GM23338 (cell line): Measurements from ENCODE around the gene USP20. TPM values are rescaled to one million over a fixed set of nuclear protein-coding genes. Genes with fewer than 3 reads are reported as not detected.

Experiments used
- ATAC-seq: fragments of 200-7000 bp; cut with Tn5 transposase; 3 replicates; pipeline ENCODE4 v1.9.1; 2020
- DNase-seq: peaks from one replicate; pipeline ENCODE4 v3.0.0-alpha.2; 2015; ENCODE audit warnings: low spot score
- H2AFZ ChIP-seq: fragments of 200-600 bp; sonication (generic); 2 replicates; pipeline ENCODE4 v1.8.0; 2016; ENCODE audit warnings: antibody characterized with exemption, mild to moderate bottlenecking, moderate library complexity
- H3F3A ChIP-seq: fragments of 200-600 bp; sonication (generic); replicated peaks from 2 replicates; pipeline ENCODE4 v1.8.0; 2017; ENCODE audit warnings: antibody characterized with exemption, mixed run types, low read depth
- H3K27ac ChIP-seq: fragments of 200-600 bp; sonication (generic); 2 replicates; pipeline ENCODE4 v1.6.1; 2016; ENCODE audit warnings: low read depth
- H3K27me3 ChIP-seq: fragments of 200-600 bp; sonication (generic); 2 replicates; pipeline ENCODE4 v1.8.0; 2016; ENCODE audit warnings: mild to moderate bottlenecking, mixed run types, moderate library complexity; ENCODE audit not compliant: insufficient read depth
- H3K36me3 ChIP-seq: fragments of 200-600 bp; sonication (generic); 2 replicates; pipeline ENCODE4 v1.8.0; 2016; ENCODE audit warnings: mild to moderate bottlenecking; ENCODE audit not compliant: insufficient read depth
- H3K4me1 ChIP-seq: fragments of 200-600 bp; sonication (generic); 2 replicates; pipeline ENCODE4 v1.8.0; 2016; ENCODE audit warnings: mild to moderate bottlenecking, moderate library complexity; ENCODE audit not compliant: insufficient read depth
- H3K4me2 ChIP-seq: fragments of 200-600 bp; sonication (generic); 2 replicates; pipeline ENCODE4 v1.7.1; 2017; ENCODE audit warnings: mixed run types
- H3K4me3 ChIP-seq: fragments of 200-600 bp; sonication (generic); 2 replicates; pipeline ENCODE4 v1.6.1; 2016; ENCODE audit warnings: mixed run types
- H3K79me2 ChIP-seq: fragments of 200-600 bp; sonication (generic); replicated peaks from 2 replicates; pipeline ENCODE4 v1.8.0; 2017; ENCODE audit warnings: mild to moderate bottlenecking; ENCODE audit not compliant: insufficient read depth
- H3K9me2 ChIP-seq: fragments of 200-600 bp; sonication (generic); 2 replicates; pipeline ENCODE4 v1.8.0; 2017; ENCODE audit not compliant: insufficient read depth
- H4K20me1 ChIP-seq: fragments of 200-600 bp; sonication (generic); replicated peaks from 2 replicates; pipeline ENCODE4 v1.8.0; 2017; ENCODE audit warnings: mild to moderate bottlenecking; ENCODE audit not compliant: insufficient read depth
- H3K27ac Mint-ChIP-seq: 2 replicates; pipeline ENCODE4 v1.8.0; 2020; ENCODE audit warnings: inconsistent platforms, mild to moderate bottlenecking, moderate library complexity, mixed read lengths
- H3K27me3 Mint-ChIP-seq: 3 replicates; pipeline ENCODE4 v1.8.0; 2022; ENCODE audit warnings: low read depth, mild to moderate bottlenecking, moderate library complexity, mixed read lengths, inconsistent platforms; ENCODE audit not compliant: insufficient read depth, poor library complexity
- H3K36me3 Mint-ChIP-seq: 3 replicates; pipeline ENCODE4 v1.8.0; 2021; ENCODE audit warnings: low read depth, mild to moderate bottlenecking, inconsistent platforms, moderate library complexity, mixed read lengths
- H3K4me1 Mint-ChIP-seq: 3 replicates; pipeline ENCODE4 v1.8.0; 2020; ENCODE audit warnings: mild to moderate bottlenecking, inconsistent platforms, mixed read lengths
- H3K4me3 Mint-ChIP-seq: 3 replicates; pipeline ENCODE4 v1.8.0; 2021; ENCODE audit warnings: moderate library complexity, mild to moderate bottlenecking, inconsistent platforms, mixed read lengths
- H3K9me3 Mint-ChIP-seq: 3 replicates; pipeline ENCODE4 v1.8.0; 2020; ENCODE audit warnings: moderate library complexity, mild to moderate bottlenecking, inconsistent platforms, mixed read lengths
- CREB1 ChIP-seq: fragments of 250-450 bp; sonication (Bioruptor Pico); IDR thresholded peaks from 2 replicates; pipeline ENCODE4 v1.5.0; 2020; ENCODE audit warnings: low read depth, mild to moderate bottlenecking, moderate library complexity
- CTCF ChIP-seq, 2 experiments: fragments of 200-600 bp in 1 of 2; sonication (generic) in 1 of 2; conservative IDR thresholded peaks; 2 replicates each; pipeline versions ENCODE4 v1.5.1 to v1.6.1; 2016 to 2017; ENCODE audit warnings: antibody characterized with exemption in 2 of 2, low read depth in 2 of 2, mild to moderate bottlenecking in 2 of 2, moderate library complexity in 1 of 2
- EZH2 ChIP-seq: fragments of 200-600 bp; sonication (generic); IDR thresholded peaks from one replicate; pipeline ENCODE4 v1.8.0; 2017; ENCODE audit warnings: antibody characterized with exemption, mild to moderate bottlenecking, low read depth; ENCODE audit not compliant: unreplicated experiment
- EZH2phosphoT487 ChIP-seq: fragments of 200-600 bp; sonication (generic); IDR thresholded peaks from one replicate; pipeline ENCODE4 v1.8.1; 2018; ENCODE audit warnings: antibody characterized with exemption; ENCODE audit not compliant: unreplicated experiment
- JUNB ChIP-seq: IDR thresholded peaks from one replicate; pipeline ENCODE4 v1.6.1; 2016; ENCODE audit warnings: antibody characterized with exemption; ENCODE audit not compliant: unreplicated experiment
- NANOG ChIP-seq: IDR thresholded peaks from 2 replicates; pipeline ENCODE4 v1.6.1; 2016; ENCODE audit warnings: antibody characterized with exemption, borderline replicate concordance
- POLR2AphosphoS5 ChIP-seq: IDR thresholded peaks from 2 replicates; pipeline ENCODE4 v1.6.1; 2016; ENCODE audit warnings: antibody characterized with exemption, low read depth
- STAT1 ChIP-seq: IDR thresholded peaks from one replicate; pipeline ENCODE4 v1.6.1; 2016; ENCODE audit warnings: antibody characterized with exemption; ENCODE audit not compliant: unreplicated experiment
- ZNF114 ChIP-seq: fragments of 250-450 bp; sonication (Bioruptor Pico); IDR thresholded peaks from 2 replicates; pipeline ENCODE4 v1.5.0; 2020; ENCODE audit warnings: mild to moderate bottlenecking, moderate library complexity
- ZNF331 ChIP-seq: fragments of 250-450 bp; sonication (Bioruptor Pico); IDR thresholded peaks from 2 replicates; pipeline ENCODE4 v1.5.0; 2020; ENCODE audit warnings: low read depth, mild to moderate bottlenecking, moderate library complexity
- polyA plus RNA-seq: library from polyadenylated mRNA; unstranded; fragments of >200 nt; fragmentation: Nextera tagmentation; extraction: Ambion mirVana; gene quantifications from 2 replicates; pipeline ENCODE4 v1.2.1, GENCODE V29; 2016
- total RNA-seq: library from RNA; depleted of rRNA; stranded (reverse); fragments of >200 nt; shearing (Covaris generic); gene quantifications from 2 replicates; pipeline ENCODE4 v1.2.3, GENCODE V29; 2014
- TF ChIP-seq, protein P1 (sequence below): fragments of 250-450 bp; sonication (Bioruptor Pico); IDR thresholded peaks from 2 replicates; pipeline ENCODE4 v1.5.0; 2020; ENCODE audit warnings: mild to moderate bottlenecking, moderate library complexity
- TF ChIP-seq, protein P2 (sequence below): IDR thresholded peaks from 2 replicates; pipeline ENCODE4 v1.6.1; 2016; ENCODE audit warnings: antibody characterized with exemption
- TF ChIP-seq, protein P3 (sequence below): IDR thresholded peaks from one replicate; pipeline ENCODE4 v1.6.1; 2018; ENCODE audit warnings: antibody characterized with exemption; ENCODE audit not compliant: unreplicated experiment

Gene USP20
- total and polyA plus RNA-seq, 2 experiments from 2014 or later = 10.4 to 13.0 TPM

- Histone ChIP-seq H4K20me1 (no peaks in the 10 kb centered on the region), H3K4me1 (no peaks in the 10 kb centered on the region), H3K9me2 (no peaks in the 10 kb centered on the region), H3K27me3 (no peaks in the 10 kb centered on the region), H3F3A (no peaks in the 10 kb centered on the region), H3K27ac (no peak overlapping the region), H2AFZ (no peak overlapping the region), H3K4me3 (no peak overlapping the region), H3K79me2 (no peaks in the 10 kb centered on the region), H3K36me3 (no peaks in the 10 kb centered on the region), H3K4me2 (no peak overlapping the region)
- Mint-ChIP-seq H3K27ac (no peak overlapping the region), H3K4me3 (no peak overlapping the region), H3K4me1 (no peaks in the 10 kb centered on the region), H3K9me3 (no peaks in the 10 kb centered on the region; the same call in 2 of the 3 replicates), H3K27me3 (peaks cover 3% of the 10 kb centered on the region), H3K36me3 (peaks cover 19% of the 10 kb centered on the region)
- DNase-seq = no peak
- TF ChIP-seq POLR2AphosphoS5 = no peak
- TF ChIP-seq, protein P1, sequence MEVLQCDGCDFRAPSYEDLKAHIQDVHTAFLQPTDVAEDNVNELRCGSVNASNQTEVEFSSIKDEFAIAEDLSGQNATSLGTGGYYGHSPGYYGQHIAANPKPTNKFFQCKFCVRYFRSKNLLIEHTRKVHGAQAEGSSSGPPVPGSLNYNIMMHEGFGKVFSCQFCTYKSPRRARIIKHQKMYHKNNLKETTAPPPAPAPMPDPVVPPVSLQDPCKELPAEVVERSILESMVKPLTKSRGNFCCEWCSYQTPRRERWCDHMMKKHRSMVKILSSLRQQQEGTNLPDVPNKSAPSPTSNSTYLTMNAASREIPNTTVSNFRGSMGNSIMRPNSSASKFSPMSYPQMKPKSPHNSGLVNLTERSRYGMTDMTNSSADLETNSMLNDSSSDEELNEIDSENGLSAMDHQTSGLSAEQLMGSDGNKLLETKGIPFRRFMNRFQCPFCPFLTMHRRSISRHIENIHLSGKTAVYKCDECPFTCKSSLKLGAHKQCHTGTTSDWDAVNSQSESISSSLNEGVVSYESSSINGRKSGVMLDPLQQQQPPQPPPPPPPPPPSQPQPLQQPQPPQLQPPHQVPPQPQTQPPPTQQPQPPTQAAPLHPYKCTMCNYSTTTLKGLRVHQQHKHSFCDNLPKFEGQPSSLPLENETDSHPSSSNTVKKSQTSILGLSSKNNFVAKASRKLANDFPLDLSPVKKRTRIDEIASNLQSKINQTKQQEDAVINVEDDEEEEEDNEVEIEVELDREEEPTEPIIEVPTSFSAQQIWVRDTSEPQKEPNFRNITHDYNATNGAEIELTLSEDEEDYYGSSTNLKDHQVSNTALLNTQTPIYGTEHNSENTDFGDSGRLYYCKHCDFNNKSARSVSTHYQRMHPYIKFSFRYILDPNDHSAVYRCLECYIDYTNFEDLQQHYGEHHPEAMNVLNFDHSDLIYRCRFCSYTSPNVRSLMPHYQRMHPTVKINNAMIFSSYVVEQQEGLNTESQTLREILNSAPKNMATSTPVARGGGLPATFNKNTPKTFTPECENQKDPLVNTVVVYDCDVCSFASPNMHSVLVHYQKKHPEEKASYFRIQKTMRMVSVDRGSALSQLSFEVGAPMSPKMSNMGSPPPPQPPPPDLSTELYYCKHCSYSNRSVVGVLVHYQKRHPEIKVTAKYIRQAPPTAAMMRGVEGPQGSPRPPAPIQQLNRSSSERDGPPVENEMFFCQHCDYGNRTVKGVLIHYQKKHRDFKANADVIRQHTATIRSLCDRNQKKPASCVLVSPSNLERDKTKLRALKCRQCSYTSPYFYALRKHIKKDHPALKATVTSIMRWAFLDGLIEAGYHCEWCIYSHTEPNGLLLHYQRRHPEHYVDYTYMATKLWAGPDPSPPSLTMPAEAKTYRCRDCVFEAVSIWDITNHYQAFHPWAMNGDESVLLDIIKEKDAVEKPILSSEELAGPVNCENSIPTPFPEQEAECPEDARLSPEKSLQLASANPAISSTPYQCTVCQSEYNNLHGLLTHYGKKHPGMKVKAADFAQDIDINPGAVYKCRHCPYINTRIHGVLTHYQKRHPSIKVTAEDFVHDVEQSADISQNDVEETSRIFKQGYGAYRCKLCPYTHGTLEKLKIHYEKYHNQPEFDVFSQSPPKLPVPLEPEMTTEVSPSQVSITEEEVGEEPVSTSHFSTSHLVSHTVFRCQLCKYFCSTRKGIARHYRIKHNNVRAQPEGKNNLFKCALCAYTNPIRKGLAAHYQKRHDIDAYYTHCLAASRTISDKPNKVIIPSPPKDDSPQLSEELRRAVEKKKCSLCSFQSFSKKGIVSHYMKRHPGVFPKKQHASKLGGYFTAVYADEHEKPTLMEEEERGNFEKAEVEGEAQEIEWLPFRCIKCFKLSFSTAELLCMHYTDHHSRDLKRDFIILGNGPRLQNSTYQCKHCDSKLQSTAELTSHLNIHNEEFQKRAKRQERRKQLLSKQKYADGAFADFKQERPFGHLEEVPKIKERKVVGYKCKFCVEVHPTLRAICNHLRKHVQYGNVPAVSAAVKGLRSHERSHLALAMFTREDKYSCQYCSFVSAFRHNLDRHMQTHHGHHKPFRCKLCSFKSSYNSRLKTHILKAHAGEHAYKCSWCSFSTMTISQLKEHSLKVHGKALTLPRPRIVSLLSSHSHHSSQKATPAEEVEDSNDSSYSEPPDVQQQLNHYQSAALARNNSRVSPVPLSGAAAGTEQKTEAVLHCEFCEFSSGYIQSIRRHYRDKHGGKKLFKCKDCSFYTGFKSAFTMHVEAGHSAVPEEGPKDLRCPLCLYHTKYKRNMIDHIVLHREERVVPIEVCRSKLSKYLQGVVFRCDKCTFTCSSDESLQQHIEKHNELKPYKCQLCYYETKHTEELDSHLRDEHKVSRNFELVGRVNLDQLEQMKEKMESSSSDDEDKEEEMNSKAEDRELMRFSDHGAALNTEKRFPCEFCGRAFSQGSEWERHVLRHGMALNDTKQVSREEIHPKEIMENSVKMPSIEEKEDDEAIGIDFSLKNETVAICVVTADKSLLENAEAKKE (CRISPR knock-in tag) = no peak
- no peak for TF ChIP-seq EZH2phosphoT487
- TF ChIP-seq ZNF331 (CRISPR knock-in tag) = no peak
- no peak for TF ChIP-seq STAT1
- no peak for TF ChIP-seq EZH2
- TF ChIP-seq NANOG = no peak
- TF ChIP-seq, protein P2, sequence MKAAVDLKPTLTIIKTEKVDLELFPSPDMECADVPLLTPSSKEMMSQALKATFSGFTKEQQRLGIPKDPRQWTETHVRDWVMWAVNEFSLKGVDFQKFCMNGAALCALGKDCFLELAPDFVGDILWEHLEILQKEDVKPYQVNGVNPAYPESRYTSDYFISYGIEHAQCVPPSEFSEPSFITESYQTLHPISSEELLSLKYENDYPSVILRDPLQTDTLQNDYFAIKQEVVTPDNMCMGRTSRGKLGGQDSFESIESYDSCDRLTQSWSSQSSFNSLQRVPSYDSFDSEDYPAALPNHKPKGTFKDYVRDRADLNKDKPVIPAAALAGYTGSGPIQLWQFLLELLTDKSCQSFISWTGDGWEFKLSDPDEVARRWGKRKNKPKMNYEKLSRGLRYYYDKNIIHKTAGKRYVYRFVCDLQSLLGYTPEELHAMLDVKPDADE = no peak
- no peak for TF ChIP-seq CREB1
- no peak for TF ChIP-seq JUNB
- TF ChIP-seq, protein P3, sequence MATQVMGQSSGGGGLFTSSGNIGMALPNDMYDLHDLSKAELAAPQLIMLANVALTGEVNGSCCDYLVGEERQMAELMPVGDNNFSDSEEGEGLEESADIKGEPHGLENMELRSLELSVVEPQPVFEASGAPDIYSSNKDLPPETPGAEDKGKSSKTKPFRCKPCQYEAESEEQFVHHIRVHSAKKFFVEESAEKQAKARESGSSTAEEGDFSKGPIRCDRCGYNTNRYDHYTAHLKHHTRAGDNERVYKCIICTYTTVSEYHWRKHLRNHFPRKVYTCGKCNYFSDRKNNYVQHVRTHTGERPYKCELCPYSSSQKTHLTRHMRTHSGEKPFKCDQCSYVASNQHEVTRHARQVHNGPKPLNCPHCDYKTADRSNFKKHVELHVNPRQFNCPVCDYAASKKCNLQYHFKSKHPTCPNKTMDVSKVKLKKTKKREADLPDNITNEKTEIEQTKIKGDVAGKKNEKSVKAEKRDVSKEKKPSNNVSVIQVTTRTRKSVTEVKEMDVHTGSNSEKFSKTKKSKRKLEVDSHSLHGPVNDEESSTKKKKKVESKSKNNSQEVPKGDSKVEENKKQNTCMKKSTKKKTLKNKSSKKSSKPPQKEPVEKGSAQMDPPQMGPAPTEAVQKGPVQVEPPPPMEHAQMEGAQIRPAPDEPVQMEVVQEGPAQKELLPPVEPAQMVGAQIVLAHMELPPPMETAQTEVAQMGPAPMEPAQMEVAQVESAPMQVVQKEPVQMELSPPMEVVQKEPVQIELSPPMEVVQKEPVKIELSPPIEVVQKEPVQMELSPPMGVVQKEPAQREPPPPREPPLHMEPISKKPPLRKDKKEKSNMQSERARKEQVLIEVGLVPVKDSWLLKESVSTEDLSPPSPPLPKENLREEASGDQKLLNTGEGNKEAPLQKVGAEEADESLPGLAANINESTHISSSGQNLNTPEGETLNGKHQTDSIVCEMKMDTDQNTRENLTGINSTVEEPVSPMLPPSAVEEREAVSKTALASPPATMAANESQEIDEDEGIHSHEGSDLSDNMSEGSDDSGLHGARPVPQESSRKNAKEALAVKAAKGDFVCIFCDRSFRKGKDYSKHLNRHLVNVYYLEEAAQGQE = no peak
- no peak for TF ChIP-seq ZNF114 (CRISPR knock-in tag)
- TF ChIP-seq CTCF (conservative IDR thresholded peaks at IDR 0.05; ENCODE audit: low read depth in 2 of 2) = no peak
- ATAC-seq = no peak
Measured at GRCh38 chr9:129858167-129858962, 23.1 kb downstream of the USP20 start.
